Measurements from ENCODE around the gene SBF1. TPM values are rescaled to one million over a fixed set of nuclear protein-coding genes. Genes with fewer than 3 reads are reported as not detected.
A peak's percentile ranks its signal among the peaks of the same experiment; 100 is the strongest.

SBF1 gene
- total RNA-seq, 1 donor, result 118 TPM

- DNase-seq (ENCODE audit: low read depth in 2 of 3, low spot score in 2 of 3), result peak; percentile 82 to 97 (median 97)
These were observed 5.2 kb downstream of the SBF1 start for GRCh38 chr22:50469377-50470305.

- no peak for DNase-seq (ENCODE audit: low read depth in 2 of 3, low spot score in 2 of 3)
These were observed 6.2 kb downstream of the SBF1 start for GRCh38 chr22:50468626-50469025.

- no peak for DNase-seq (ENCODE audit: low read depth in 2 of 3, low spot score in 2 of 3)
These were observed 6.9 kb downstream of the SBF1 start for GRCh38 chr22:50467773-50468440.

GRCh38 chr22:50467341-50467740 lies 7.5 kb downstream of the SBF1 start:
- no peak for DNase-seq (ENCODE audit: low read depth in 2 of 3, low spot score in 2 of 3)

- no peak for DNase-seq (ENCODE audit: low read depth in 2 of 3, low spot score in 2 of 3)
These were observed 9.5 kb downstream of the SBF1 start for GRCh38 chr22:50465066-50465930.

GRCh38 chr22:50464451-50464850 lies 10.4 kb downstream of the SBF1 start:
- no peak for DNase-seq (ENCODE audit: low read depth in 2 of 3, low spot score in 2 of 3)

- DNase-seq (ENCODE audit: low read depth in 2 of 3, low spot score in 2 of 3), result no peak
These were observed 11.5 kb downstream of the SBF1 start for GRCh38 chr22:50463188-50463900.

- DNase-seq (ENCODE audit: low read depth in 2 of 3, low spot score in 2 of 3), result no peak
These were observed 12.8 kb downstream of the SBF1 start for GRCh38 chr22:50461979-50462540.

- no peak for DNase-seq (ENCODE audit: low read depth in 2 of 3, low spot score in 2 of 3)
These were observed 13.3 kb downstream of the SBF1 start for GRCh38 chr22:50461536-50461935.

- DNase-seq (ENCODE audit: low read depth in 2 of 3, low spot score in 2 of 3), result no peak
These were observed 13.9 kb downstream of the SBF1 start for GRCh38 chr22:50460938-50461337.

GRCh38 chr22:50459496-50460140 lies 15.2 kb downstream of the SBF1 start:
- no peak for DNase-seq (ENCODE audit: low read depth in 2 of 3, low spot score in 2 of 3)

- DNase-seq (ENCODE audit: low read depth in 2 of 3, low spot score in 2 of 3), result no peak
These were observed 15.8 kb downstream of the SBF1 start for GRCh38 chr22:50459016-50459415.

- peak in 1 of 3 donors; percentile 19 for DNase-seq (ENCODE audit: low read depth in 2 of 3, low spot score in 2 of 3)
These were observed 18.2 kb downstream of the SBF1 start for GRCh38 chr22:50456466-50457234.

- DNase-seq (ENCODE audit: low read depth in 2 of 3, low spot score in 2 of 3), result no peak
These were observed 18.8 kb downstream of the SBF1 start for GRCh38 chr22:50456026-50456425.

- DNase-seq (ENCODE audit: low read depth in 2 of 3, low spot score in 2 of 3), result no peak
These were observed 19.6 kb downstream of the SBF1 start for GRCh38 chr22:50455201-50455600.

- DNase-seq (ENCODE audit: low read depth in 2 of 3, low spot score in 2 of 3), result no peak
These were observed 20.2 kb downstream of the SBF1 start for GRCh38 chr22:50454556-50455075.

- DNase-seq (ENCODE audit: low read depth in 2 of 3, low spot score in 2 of 3), result no peak
These were observed 22.2 kb downstream of the SBF1 start for GRCh38 chr22:50452649-50453048.
